ENCODE measurements around the gene NRXN2.

Gene NRXN2

DNA sequence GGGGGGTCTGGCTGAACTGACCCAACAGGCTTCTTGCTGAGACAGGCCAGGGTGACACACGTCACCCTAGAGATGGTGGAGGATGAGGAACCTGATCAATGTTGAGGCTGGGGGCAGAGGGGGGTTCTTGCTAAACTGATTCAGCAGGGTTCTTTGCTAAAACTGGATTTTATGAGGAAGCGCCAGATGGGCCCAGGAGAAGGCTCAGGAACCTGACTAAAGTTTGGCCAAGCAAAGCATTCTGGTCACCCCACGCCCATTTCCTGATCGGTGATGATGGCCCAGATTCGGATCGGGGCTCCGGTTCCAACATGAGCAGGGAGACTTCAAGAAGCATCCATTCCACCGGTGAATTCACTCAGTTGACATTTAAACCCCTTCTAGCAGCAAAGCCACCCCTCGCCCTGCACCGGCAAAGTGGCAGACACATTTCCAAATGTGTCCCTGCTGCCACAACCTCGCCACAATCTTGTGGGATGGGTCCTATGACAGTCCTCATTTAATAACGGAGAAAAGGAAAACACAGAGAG lies 166.2 kb downstream of the NRXN2 start:
- H3F3A ChIP-seq (ENCODE audit: control insufficient read depth, insufficient read depth), result no peaks in the 10 kb centered on the region
- no peak overlapping the region for H3K4me3 ChIP-seq (ENCODE audit: low read length)
- H3K9me3 ChIP-seq (ENCODE audit: control insufficient read depth, insufficient read depth, low read length), result peaks cover 3% of the 10 kb centered on the region; the same call in 1 of the 2 replicates
- H3K4me2 ChIP-seq (ENCODE audit: low read length), result no peak overlapping the region
- no peak for TF ChIP-seq EZH2phosphoT487 (IDR thresholded peaks at IDR 0.05; ENCODE audit: borderline replicate concordance, low read length)
- no peak for TF ChIP-seq CTCF (IDR thresholded peaks at IDR 0.05; ENCODE audit: low read depth, low read length, poor library complexity, severe bottlenecking)
- H3K79me2 ChIP-seq (ENCODE audit: control insufficient read depth, low read length), result no peaks in the 10 kb centered on the region
- H3K9me2 ChIP-seq (replicated peaks; ENCODE audit: control insufficient read depth, low read length), result no peaks in the 10 kb centered on the region
- H4K20me1 ChIP-seq (ENCODE audit: control insufficient read depth, insufficient read depth, low read depth, low read length), result no peaks in the 10 kb centered on the region
- H3K4me1 ChIP-seq (ENCODE audit: control insufficient read depth, low read length), result peaks cover 14% of the 10 kb centered on the region
- no peaks in the 10 kb centered on the region for H3K36me3 ChIP-seq (ENCODE audit: control insufficient read depth, low read length)
- H3K27ac ChIP-seq (ENCODE audit: low read depth, low read length), result no peak overlapping the region
- no peaks in the 10 kb centered on the region for H3K27me3 ChIP-seq (ENCODE audit: control insufficient read depth, low read length)
